ENCODE results near the gene MAML3.

- TF ChIP-seq GATA3 (IDR thresholded peaks at IDR 0.05; ENCODE audit: low read depth, low read length) (no peak), GATA2 (IDR thresholded peaks at IDR 0.05; ENCODE audit: low read depth, low read length) (no peak)
Measured at GRCh38 chr4:139768366-139768765, 385.6 kb downstream of the MAML3 start.
